GM13976 (cell line): ENCODE data around the gene BRD3OS.

Source experiments
- DNase-seq: peaks from one replicate; pipeline ENCODE4 v3.0.0; 2012; ENCODE audit warnings: low spot score
- in situ Hi-C: fragments of 300-500 bp; cut with MboI; formaldehyde crosslinking; loops from one replicate; pipeline ENCODE4 v1.12.0; 2022; ENCODE audit warnings: low sequenced_read_pairs, mixed read lengths, inconsistent platforms; ENCODE audit not compliant: unreplicated experiment
- TF ChIP-seq, protein P1 (sequence below): IDR thresholded peaks from 2 replicates; pipeline ENCODE4 v1.5.1; 2012; ENCODE audit warnings: borderline replicate concordance, mild to moderate bottlenecking; ENCODE audit not compliant: insufficient read depth; ENCODE audit errors: extremely low read depth, missing control alignments, control extremely low read depth

The BRD3OS gene

DNA sequence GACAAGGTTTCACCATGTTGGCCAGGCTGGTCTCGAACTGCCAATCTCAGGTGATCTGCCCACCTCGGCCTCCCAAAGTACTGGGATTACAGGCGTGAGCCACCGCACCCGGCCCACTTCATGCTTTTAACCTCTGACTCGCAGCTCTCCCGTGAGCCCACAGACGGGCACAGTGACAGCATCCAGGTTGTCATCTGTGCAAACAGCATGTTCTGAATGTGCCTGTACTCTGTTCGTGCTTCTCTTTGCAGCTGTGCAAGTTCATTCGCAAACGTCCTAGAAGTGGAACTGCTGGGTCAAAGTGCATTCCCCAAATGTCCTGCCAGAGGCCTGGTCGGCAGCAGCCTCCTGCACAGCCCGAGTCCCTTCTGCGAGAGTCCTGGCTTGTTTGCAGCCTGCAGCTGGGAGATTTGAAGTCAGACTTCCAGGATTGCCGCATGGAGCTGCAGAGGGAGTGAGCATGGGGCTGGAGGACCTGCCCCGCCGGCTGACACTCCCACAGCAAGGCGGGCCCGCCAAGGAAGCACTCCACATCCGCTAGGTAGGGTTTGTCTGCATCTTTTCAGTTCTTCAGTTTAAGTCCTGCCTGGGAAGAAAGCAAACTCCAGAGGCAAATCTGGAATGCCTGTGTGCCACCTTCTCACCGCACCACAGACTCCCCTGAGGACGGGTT lies 3.4 kb downstream of the BRD3OS start:
- in situ Hi-C loops = no loop called here
- TF ChIP-seq, protein P1, sequence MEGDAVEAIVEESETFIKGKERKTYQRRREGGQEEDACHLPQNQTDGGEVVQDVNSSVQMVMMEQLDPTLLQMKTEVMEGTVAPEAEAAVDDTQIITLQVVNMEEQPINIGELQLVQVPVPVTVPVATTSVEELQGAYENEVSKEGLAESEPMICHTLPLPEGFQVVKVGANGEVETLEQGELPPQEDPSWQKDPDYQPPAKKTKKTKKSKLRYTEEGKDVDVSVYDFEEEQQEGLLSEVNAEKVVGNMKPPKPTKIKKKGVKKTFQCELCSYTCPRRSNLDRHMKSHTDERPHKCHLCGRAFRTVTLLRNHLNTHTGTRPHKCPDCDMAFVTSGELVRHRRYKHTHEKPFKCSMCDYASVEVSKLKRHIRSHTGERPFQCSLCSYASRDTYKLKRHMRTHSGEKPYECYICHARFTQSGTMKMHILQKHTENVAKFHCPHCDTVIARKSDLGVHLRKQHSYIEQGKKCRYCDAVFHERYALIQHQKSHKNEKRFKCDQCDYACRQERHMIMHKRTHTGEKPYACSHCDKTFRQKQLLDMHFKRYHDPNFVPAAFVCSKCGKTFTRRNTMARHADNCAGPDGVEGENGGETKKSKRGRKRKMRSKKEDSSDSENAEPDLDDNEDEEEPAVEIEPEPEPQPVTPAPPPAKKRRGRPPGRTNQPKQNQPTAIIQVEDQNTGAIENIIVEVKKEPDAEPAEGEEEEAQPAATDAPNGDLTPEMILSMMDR = no peak
- DNase-seq = no peak

DNA sequence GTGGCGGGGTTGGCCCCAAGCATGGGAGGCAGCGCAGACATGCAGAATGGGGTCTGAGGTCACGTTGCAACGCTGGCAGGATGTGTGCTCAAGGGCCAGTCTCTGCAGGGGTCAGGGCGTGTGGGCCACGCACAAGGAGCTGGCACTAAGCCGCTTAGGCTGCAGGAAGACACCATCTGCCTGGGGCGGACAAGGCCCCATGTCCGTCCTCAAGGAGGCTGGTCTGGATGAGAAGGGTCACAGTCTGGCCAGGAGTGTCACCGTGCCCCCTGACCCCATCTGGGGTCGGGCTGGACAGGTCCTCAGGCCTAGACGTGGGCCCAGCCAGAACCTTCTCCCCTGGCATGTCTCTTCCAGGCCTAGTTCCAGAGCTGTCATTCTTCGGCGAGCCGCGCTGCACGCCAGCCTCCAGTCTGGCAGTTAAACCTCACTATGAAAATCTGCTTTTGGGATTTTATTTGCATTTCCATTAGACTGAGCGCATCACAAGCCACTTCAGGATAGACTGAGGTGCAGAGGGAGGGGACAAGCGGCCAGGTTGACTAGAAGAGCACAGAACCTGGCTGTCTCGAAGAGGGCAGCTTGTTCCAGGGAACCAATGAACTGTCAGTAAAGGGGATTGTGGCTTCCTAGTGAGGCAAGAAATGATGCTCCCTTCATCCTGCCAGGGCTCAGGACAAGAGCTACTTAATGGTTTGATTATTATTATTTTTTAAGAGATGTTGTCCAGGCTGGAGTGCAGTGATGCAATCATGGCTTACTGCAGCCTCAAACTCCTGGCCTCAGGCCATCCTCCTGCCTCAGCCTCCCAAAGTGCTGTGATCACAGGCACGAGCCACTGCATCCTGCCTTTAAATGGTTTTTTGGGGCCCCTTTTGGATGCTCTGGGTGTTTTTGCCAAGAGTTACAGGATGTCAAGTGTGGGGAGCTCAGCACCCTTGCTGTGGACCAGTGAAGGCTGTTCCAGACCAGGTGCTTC lies 4.3 kb downstream of the BRD3OS start:
- TF ChIP-seq, protein P1 = no peak
- in situ Hi-C loops = no loop called here
- DNase-seq = no peak

DNA sequence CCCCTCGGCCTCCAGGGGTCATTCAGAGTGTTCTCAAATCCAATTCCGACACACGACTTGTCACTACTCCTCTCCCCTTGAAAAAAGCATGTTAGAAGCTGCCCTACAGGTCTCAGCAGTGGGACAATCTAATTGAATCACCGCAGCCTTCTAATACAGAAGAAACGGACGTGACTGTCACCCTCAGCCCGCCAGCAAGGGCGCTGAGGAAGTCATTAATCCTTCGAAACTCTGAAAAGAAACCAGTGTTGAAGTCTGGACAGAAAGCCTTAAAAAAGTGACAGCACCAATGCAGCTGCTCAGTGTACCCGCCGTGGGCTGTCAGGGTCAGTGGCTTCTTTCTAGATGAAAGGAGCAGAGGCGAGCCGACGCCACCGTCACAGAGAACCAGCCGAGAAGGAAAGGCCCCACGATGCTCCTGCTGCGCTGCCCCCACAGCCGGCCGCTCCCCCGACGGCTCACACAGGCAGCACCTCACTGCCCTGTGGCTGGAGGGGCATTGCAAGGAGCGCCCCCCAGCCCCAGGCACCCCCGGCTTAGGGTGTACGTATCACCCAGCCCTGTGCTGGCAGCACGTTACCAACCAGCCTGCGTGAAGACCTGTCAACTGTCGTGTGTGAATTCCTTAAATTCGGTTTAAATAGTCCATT lies 5.7 kb downstream of the BRD3OS start:
- in situ Hi-C loops = no loop called here
- DNase-seq = no peak

DNA sequence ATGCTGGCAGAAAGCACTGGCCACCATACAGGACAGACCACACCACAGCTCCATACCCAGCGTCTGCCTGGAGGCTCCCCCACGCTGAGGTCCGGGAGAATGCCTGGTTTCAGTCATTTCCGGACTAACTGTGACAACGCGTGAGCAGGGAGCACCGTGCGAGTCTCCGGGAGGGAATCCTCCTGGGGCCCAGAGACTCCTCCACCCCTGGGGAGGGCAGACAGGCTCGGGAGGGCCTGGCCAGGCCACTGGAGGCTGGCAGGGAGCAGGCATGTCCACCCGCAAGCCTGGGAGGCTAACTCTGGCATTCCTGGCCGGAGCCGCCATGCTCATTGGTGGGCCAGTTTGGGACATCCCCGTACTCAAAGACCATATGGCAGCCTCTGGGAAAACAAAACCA lies 6.5 kb downstream of the BRD3OS start:
- in situ Hi-C loops = no loop called here
- TF ChIP-seq, protein P1 = no peak
- DNase-seq = no peak

More for the DNA sequence above, 5.7 kb downstream of the BRD3OS start:
- TF ChIP-seq, protein P1 = no peak

DNA sequence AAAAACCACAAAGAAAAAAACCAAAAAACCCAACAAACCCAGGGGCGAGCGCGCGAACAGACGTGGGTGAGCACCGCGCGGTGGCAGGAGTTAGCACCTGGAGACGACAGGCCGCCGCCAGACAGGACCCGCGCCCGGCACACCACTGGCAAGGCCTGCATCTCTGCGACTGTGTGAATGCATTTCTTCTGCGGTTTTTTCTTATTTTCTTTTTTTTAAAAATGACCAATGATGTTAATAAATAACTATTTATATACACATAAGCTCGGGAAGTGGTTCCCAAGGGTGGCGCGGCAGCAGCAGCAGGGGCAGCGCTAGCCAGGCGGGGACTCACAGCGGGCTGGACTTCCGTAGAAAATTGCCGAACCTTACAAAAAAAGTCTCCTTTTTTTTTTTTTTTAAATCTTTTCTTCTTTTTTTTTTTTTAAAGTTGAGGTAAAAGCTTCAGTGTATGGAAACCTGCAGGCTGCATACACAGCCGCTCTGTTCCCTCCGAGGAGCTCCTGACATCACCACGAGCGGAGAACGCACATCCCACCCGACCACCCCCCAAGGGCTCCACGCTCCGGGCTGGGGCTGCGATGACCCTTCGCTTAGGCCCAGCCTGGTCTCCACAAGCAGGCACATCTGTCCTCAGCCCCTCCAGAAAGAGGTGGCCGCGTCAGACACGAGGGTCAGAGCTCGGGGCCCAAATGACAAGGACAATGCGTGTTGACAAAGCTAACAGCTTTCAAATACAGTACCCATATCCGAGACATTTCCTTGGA lies 7.4 kb downstream of the BRD3OS start:
- in situ Hi-C loops = no loop called here
- TF ChIP-seq, protein P1 = no peak
- DNase-seq = no peak
